Cardiac muscle cell (in vitro differentiated cells and primary cell): ENCODE data around the gene AOPEP. TPM values are rescaled to one million over a fixed set of nuclear protein-coding genes. Genes with fewer than 3 reads are reported as not detected.
A peak's percentile ranks its signal among the peaks of the same experiment; 100 is the strongest.
"Not testable (repeated sequence)": the region's sequence is repeated elsewhere in the genome, so short reads cannot be mapped to it uniquely, and the experiment has no call there.

Source experiments
- DNase-seq, 2 donors: peaks; one replicate each; pipeline versions ENCODE4 v3.0.0 to v3.0.0-alpha.2; 2010 to 2017; ENCODE audit warnings: low read depth in 1 of 2, low spot score in 1 of 2
- H3K27ac ChIP-seq: fragments of 200-600 bp; sonication (generic); 2 replicates; pipeline ENCODE4 v1.5.1; 2016
- H3K27me3 ChIP-seq: fragments of 200-600 bp; sonication (generic); 2 replicates; pipeline ENCODE4 v1.6.0; 2016; ENCODE audit warnings: control low read depth
- H3K36me3 ChIP-seq: fragments of 200-600 bp; sonication (generic); 2 replicates; pipeline ENCODE4 v1.5.1; 2016; ENCODE audit warnings: control low read depth
- H3K4me1 ChIP-seq: fragments of 200-600 bp; sonication (generic); 2 replicates; pipeline ENCODE4 v1.8.1; 2017; ENCODE audit warnings: low read depth, mild to moderate bottlenecking, mixed run types
- H3K4me3 ChIP-seq: fragments of 200-600 bp; sonication (generic); 2 replicates; pipeline ENCODE4 v1.5.1; 2016; ENCODE audit warnings: mild to moderate bottlenecking
- H3K9me3 ChIP-seq: fragments of 200-600 bp; sonication (generic); 2 replicates; pipeline ENCODE4 v1.5.1; 2017; ENCODE audit warnings: low read depth, mild to moderate bottlenecking, control low read depth
- CTCF ChIP-seq: IDR thresholded peaks from 2 replicates; pipeline ENCODE4 v1.5.1; 2012; ENCODE audit warnings: low read depth, mild to moderate bottlenecking, low read length
- polyA plus RNA-seq: library from polyadenylated mRNA; unstranded; fragments of >200 nt; fragmentation: Nextera tagmentation; extraction: Ambion mirVana; gene quantifications from 2 replicates; pipeline ENCODE4 v1.2.1, GENCODE V29; 2016
- total RNA-seq: library from RNA; depleted of rRNA; stranded (reverse); fragments of >200 nt; gene quantifications from 2 replicates; pipeline ENCODE4 v1.2.3, GENCODE V29; 2016

Gene AOPEP
- total and polyA plus RNA-seq, 2 experiments from 2014 or later, result 46.8 to 88.7 TPM

- no peak for TF ChIP-seq CTCF
- Histone ChIP-seq H3K36me3 (no peaks in the 10 kb centered on the region), H3K27ac (peak overlapping the region; percentile 25), H3K9me3 (no peaks in the 10 kb centered on the region), H3K27me3 (no peaks in the 10 kb centered on the region), H3K4me1 (peaks cover 7% of the 10 kb centered on the region), H3K4me3 (no peak overlapping the region)
- DNase-seq, result peak in 1 of 2 donors; percentile 84
These were observed 121.0 kb downstream of the AOPEP start for GRCh38 chr9:94847486-94847885.

- not testable (repeated sequence) for DNase-seq, H3K4me1 ChIP-seq, H3K9me3 ChIP-seq, H3K36me3 ChIP-seq, H3K27me3 ChIP-seq, H3K27ac ChIP-seq, H3K4me3 ChIP-seq
These were observed 122.3 kb downstream of the AOPEP start for GRCh38 chr9:94848791-94849190.

- Histone ChIP-seq H3K36me3 (no peaks in the 10 kb centered on the region), H3K27me3 (no peaks in the 10 kb centered on the region), H3K9me3 (no peaks in the 10 kb centered on the region), H3K4me3 (no peak overlapping the region), H3K4me1 (no peaks in the 10 kb centered on the region), H3K27ac (no peak overlapping the region)
- no peak for DNase-seq
- no peak for TF ChIP-seq CTCF
These were observed 124.3 kb downstream of the AOPEP start for GRCh38 chr9:94850540-94851434.

GRCh38 chr9:94851467-94851866 lies 125.0 kb downstream of the AOPEP start:
- no peak overlapping the region for H3K27ac ChIP-seq
- TF ChIP-seq CTCF, result no peak
- no peak overlapping the region for H3K4me3 ChIP-seq
- DNase-seq, result no peak
- no peaks in the 10 kb centered on the region for H3K4me1 ChIP-seq
- no peaks in the 10 kb centered on the region for H3K27me3 ChIP-seq
- H3K36me3 ChIP-seq, result no peaks in the 10 kb centered on the region
- H3K9me3 ChIP-seq, result no peaks in the 10 kb centered on the region

- no peaks in the 10 kb centered on the region for H3K4me1 ChIP-seq
- no peak overlapping the region for H3K27ac ChIP-seq
- no peaks in the 10 kb centered on the region for H3K9me3 ChIP-seq
- H3K36me3 ChIP-seq, result no peaks in the 10 kb centered on the region
- H3K27me3 ChIP-seq, result no peaks in the 10 kb centered on the region
- no peak for DNase-seq
- TF ChIP-seq CTCF, result no peak
- H3K4me3 ChIP-seq, result no peak overlapping the region
These were observed 125.4 kb downstream of the AOPEP start for GRCh38 chr9:94851892-94852291.

GRCh38 chr9:94852373-94852772 lies 125.9 kb downstream of the AOPEP start:
- no peak overlapping the region for H3K27ac ChIP-seq
- H3K27me3 ChIP-seq, result no peaks in the 10 kb centered on the region
- no peak for TF ChIP-seq CTCF
- DNase-seq, result no peak
- no peaks in the 10 kb centered on the region for H3K4me1 ChIP-seq
- H3K36me3 ChIP-seq, result no peaks in the 10 kb centered on the region
- H3K9me3 ChIP-seq, result no peaks in the 10 kb centered on the region
- no peak overlapping the region for H3K4me3 ChIP-seq
